GM12878 (cell line): Measurements from ENCODE around the gene DDX23. TPM values are rescaled to one million over a fixed set of nuclear protein-coding genes. Genes with fewer than 3 reads are reported as not detected.

Source experiments
- ATF7 ChIP-seq: fragments of 450-650 bp; IDR thresholded peaks from 2 replicates; pipeline ENCODE4 v1.6.1; 2016; ENCODE audit warnings: low read depth, mild to moderate bottlenecking
- BMI1 ChIP-seq: fragments of 450-650 bp; IDR thresholded peaks from 2 replicates; pipeline ENCODE4 v1.6.1; 2016; ENCODE audit warnings: mild to moderate bottlenecking, moderate library complexity, borderline replicate concordance
- CBFB ChIP-seq: IDR thresholded peaks from 2 replicates; pipeline ENCODE4 v1.6.1; 2016; ENCODE audit warnings: antibody characterized with exemption, low read depth
- HCFC1 ChIP-seq: fragments of 150-350 bp; IDR thresholded peaks from 2 replicates; pipeline ENCODE4 v1.6.1; 2014; ENCODE audit warnings: low read length
- IRF4 ChIP-seq: IDR thresholded peaks from 2 replicates; pipeline ENCODE4 v1.6.1; 2011; ENCODE audit warnings: low read depth, low read length
- MTA2 ChIP-seq: fragments of 450-650 bp; IDR thresholded peaks from 2 replicates; pipeline ENCODE4 v1.6.1; 2016; ENCODE audit warnings: low read depth, mild to moderate bottlenecking, moderate library complexity
- PBX3 ChIP-seq: IDR thresholded peaks from 2 replicates; pipeline ENCODE4 v1.6.1; 2011; ENCODE audit warnings: mild to moderate bottlenecking, low read depth, low read length, moderate library complexity; ENCODE audit not compliant: insufficient replicate concordance
- RB1 ChIP-seq: fragments of 450-650 bp; formaldehyde crosslinking; IDR thresholded peaks from 2 replicates; pipeline ENCODE4 v1.6.1; 2017; ENCODE audit warnings: mild to moderate bottlenecking, borderline replicate concordance
- STAT3 ChIP-seq: IDR thresholded peaks from 2 replicates; pipeline ENCODE4 v1.6.1; 2011; ENCODE audit warnings: low read depth, low read length, improper control_type of control experiment
- polyA plus RNA-seq, 11 experiments: library from polyadenylated mRNA; depleted of rRNA in 4 of 11; unstranded in 6 of 11; stranded (reverse) in 5 of 11; fragments of >200 nt; fragmentation: Nextera tagmentation in 4 of 11; fragmentation: Illumina TruSeq in 1 of 11; extraction: Ambion mirVana in 4 of 11; extraction: Trizol in 1 of 11; gene quantifications; 1 replicate in 1 of 11; 2 replicates in 10 of 11; pipeline versions ENCODE4 v1.2.1 to v1.2.3, GENCODE V29; 2011 to 2016; ENCODE audit warnings: inconsistent platforms in 2 of 11, missing spikeins in 2 of 11, low read depth in 1 of 11
- total RNA-seq, 4 experiments: library from RNA; depleted of rRNA in 3 of 4; stranded (reverse); fragments of >200 nt in 3 of 4; fragmentation: Illumina TruSeq in 1 of 4; extraction: Trizol in 1 of 4; gene quantifications; 2 replicates each; pipeline versions ENCODE4 v1.2.1 to v1.2.3, GENCODE V29; 2013 to 2021
- TF ChIP-seq, protein P1 (sequence below): fragments of 450-650 bp; IDR thresholded peaks from 2 replicates; pipeline ENCODE4 v1.6.1; 2016; ENCODE audit warnings: mild to moderate bottlenecking
- TF ChIP-seq, protein P2 (sequence below): fragments of 450-650 bp; IDR thresholded peaks from 2 replicates; pipeline ENCODE4 v1.6.1; 2017; ENCODE audit warnings: low read depth, mild to moderate bottlenecking, moderate library complexity

The DDX23 gene
- total and polyA plus RNA-seq, 10 of the 15 experiments (the other 5 are each of a cell fraction or from before 2014, with no cell fraction given) = 25.8 to 107 (median 77.4) TPM

GRCh38 chr12:48857278-48857994 is 5.5 kb upstream of the DDX23 start (continued):
- no peak for TF ChIP-seq PBX3
- TF ChIP-seq HCFC1 = no peak
- no peak for TF ChIP-seq RB1
- TF ChIP-seq MTA2 = no peak
- TF ChIP-seq, protein P1, sequence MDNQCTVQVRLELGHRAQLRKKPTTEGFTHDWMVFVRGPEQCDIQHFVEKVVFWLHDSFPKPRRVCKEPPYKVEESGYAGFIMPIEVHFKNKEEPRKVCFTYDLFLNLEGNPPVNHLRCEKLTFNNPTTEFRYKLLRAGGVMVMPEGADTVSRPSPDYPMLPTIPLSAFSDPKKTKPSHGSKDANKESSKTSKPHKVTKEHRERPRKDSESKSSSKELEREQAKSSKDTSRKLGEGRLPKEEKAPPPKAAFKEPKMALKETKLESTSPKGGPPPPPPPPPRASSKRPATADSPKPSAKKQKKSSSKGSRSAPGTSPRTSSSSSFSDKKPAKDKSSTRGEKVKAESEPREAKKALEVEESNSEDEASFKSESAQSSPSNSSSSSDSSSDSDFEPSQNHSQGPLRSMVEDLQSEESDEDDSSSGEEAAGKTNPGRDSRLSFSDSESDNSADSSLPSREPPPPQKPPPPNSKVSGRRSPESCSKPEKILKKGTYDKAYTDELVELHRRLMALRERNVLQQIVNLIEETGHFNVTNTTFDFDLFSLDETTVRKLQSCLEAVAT = no peak
- peak; percentile 94 for TF ChIP-seq ATF7
- TF ChIP-seq CBFB = no peak
- no peak for TF ChIP-seq STAT3
- no peak for TF ChIP-seq IRF4
- TF ChIP-seq, protein P2, sequence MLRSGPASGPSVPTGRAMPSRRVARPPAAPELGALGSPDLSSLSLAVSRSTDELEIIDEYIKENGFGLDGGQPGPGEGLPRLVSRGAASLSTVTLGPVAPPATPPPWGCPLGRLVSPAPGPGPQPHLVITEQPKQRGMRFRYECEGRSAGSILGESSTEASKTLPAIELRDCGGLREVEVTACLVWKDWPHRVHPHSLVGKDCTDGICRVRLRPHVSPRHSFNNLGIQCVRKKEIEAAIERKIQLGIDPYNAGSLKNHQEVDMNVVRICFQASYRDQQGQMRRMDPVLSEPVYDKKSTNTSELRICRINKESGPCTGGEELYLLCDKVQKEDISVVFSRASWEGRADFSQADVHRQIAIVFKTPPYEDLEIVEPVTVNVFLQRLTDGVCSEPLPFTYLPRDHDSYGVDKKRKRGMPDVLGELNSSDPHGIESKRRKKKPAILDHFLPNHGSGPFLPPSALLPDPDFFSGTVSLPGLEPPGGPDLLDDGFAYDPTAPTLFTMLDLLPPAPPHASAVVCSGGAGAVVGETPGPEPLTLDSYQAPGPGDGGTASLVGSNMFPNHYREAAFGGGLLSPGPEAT = 0 out of 2 replicates have a peak, but pooled peaks have one; percentile 26
- TF ChIP-seq BMI1 = no peak
